Epithelial cell of esophagus (primary cell): ENCODE measurements around the gene GRB10.

Source experiments
- DNase-seq: peaks from one replicate; pipeline ENCODE4 v3.0.0; 2010; ENCODE audit warnings: low read depth
- H3K4me3 ChIP-seq: 2 replicates; pipeline ENCODE4 v1.5.1; 2011; ENCODE audit warnings: mild to moderate bottlenecking, low read length, control low read depth
- CTCF ChIP-seq: IDR thresholded peaks from 2 replicates; pipeline ENCODE4 v1.5.1; 2011; ENCODE audit warnings: low read depth, mild to moderate bottlenecking, low read length, control low read depth, inconsistent platforms; ENCODE audit not compliant: insufficient read depth; ENCODE audit errors: missing control alignments

Gene GRB10

DNA sequence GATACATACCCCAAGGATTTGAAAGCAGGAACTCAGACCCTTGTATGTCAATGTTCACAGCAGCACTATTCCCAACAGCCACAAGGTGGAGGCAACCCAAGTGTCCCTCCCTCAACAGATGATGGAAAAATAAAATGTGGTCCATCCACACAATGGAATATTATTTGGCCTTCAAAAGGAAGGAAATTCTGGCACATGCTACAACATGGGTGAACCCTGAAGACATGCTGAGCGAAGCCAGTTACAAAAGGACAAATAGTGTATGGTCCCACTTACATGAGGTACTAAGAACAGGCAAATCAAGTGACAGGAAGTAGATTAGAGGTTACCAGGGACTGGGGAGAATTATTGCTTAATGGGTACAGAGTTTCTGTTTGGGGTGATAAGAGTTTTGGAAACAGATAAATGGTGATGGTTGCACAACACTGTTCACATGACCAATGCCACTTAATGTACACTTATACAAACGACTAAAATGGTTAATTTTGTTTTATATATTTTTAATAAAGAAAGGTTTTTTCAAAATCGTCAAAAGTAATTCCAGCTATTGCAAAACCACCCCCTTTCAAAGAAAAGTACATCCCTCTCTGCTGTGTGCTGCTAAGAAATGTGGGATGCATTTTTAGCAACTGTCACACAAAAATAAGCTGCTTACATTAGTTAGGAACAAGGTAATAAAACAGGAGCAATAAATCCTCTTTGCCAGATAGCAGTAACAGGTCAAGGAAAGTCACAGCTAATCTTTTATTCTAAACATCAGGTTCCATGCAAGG, 85.7 kb downstream of the GRB10 start:
- peak; percentile 66 for TF ChIP-seq CTCF
- H3K4me3 ChIP-seq = no peak overlapping the region
- DNase-seq = peak; percentile 31

- no peak overlapping the region for H3K4me3 ChIP-seq
- DNase-seq = no peak
- no peak for TF ChIP-seq CTCF
Measured at GRCh38 chr7:50695026-50695425, 87.7 kb downstream of the GRB10 start.

GRCh38 chr7:50693455-50694130, 89.1 kb downstream of the GRB10 start:
- no peak for DNase-seq
- TF ChIP-seq CTCF = no peak
- no peak overlapping the region for H3K4me3 ChIP-seq

DNA sequence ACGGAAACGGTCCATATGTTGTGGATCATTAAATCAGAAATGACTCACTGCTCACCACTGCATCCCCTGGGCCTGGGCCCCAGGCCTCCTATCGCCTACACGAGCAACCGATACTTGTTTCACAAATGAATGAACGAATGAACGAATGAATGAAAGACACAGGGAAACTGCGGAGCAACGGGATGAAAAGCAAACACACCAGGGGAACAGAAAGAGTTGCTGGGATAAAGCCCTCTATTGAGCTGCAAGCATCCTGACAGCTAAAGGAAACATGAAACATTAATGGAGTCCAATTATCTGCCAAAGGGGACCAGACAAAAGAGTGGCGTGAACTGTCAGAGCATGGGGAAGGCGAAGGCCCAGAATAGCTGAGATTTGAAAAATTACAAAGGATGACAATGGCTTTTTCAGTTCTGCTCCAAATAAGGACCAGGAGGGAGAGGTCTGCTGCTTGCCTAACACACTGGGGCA, 92.1 kb downstream of the GRB10 start:
- no peak for TF ChIP-seq CTCF
- H3K4me3 ChIP-seq = no peak overlapping the region
- DNase-seq = no peak

DNA sequence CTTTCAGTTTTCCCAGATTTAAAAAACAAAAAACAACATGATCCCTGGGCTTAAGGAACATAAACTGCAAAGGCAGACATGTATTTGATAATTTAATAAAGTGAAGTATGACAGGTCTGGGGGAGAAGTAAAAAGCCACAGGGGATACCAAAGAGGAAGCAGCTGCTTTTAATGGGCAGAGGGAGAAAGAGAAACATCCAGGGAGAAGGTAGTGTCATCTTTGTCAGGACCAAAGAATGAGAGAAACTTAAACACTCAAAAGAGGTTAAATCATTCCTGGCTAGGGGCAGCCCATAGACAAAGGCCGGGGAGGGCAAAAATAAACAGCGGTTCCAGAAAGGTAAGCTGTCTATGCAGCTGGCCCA, 94.5 kb downstream of the GRB10 start:
- TF ChIP-seq CTCF = no peak
- no peak overlapping the region for H3K4me3 ChIP-seq
- DNase-seq = no peak

- H3K4me3 ChIP-seq = no peak overlapping the region
- no peak for TF ChIP-seq CTCF
- no peak for DNase-seq
Measured at GRCh38 chr7:50687575-50688225, 95.0 kb downstream of the GRB10 start.
